Islet precursor cell (in vitro differentiated cells): Measurements from ENCODE around the gene NUP210.

ENCODE experiments used
- DNase-seq: peaks from one replicate; pipeline ENCODE4 v3.0.0-alpha.2; 2018

The NUP210 gene

DNA sequence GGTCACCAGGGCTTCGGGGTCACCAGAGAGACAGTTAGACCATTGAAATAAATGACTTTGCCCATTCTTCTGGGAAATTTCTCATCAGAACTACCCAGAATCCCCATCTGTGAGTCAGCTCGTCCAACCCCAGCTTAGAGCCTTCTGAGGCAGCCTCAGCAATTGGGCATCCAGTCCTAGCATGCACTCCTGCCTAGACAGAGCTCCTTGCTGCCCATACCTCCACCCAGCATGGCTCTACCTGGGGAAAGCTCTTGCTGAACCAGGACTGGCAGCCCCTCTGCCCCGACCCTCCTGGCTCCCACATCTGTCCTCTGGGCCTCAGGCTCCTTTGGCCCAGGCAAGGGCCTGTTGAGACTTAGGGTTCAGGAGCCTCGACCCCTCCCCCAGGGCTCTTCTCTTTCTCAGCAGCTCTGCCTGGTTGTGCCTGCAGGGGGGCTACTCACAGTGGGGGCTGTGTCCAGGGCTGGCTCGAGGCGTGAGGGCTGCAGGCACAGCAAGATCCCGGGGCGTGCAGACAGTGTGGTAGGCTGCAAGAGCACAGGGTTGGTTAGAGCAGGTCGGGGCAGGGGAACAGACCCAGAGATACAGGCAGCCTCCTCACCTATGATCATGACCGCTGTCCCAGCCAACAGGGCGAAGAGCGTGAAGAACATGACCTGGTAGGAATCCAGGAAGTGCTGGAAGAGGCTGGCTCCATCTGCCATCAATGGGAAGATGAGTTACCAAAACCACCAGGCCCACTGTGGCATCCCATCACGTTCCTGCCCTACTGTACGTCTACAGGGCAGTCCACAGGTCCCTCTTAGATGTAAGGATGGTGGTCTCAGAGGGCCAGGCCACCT lies 101.3 kb downstream of the NUP210 start:
- no peak for DNase-seq

DNA sequence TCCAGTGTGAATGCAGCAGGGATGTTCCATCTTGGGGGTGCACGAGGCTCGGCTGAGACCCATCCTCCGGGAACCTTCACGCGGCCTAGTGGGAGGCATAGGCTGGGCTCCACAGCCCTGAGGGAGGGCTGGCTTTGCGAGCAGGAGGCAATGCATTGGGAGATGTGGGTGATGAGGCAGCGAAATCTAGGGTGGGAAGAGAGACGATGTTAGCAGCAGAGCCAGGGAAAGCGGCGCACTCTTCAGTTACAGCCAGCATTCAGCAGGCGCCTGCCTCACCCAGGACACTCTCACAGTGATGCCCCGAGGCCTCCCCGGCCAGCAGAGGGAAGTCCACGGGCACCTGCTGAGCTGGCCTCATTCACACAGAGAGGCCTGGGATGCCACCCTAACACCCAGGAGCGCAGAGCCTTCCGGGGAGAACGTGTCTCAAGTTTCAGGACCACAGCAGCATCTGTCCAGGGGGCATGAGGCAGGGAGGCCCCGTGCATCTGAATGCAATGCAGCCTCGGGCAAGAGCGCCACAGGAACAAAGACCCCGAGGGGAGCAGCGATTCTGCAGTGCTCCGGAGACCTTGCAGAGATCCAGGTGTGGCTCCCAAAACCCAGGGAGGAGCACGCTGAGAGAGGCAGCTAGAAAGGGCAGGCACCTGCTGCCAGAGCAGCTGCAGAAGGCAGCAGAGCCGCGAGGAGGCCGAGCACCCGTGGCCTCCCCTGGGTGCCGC lies 102.4 kb downstream of the NUP210 start:
- no peak for DNase-seq

DNA sequence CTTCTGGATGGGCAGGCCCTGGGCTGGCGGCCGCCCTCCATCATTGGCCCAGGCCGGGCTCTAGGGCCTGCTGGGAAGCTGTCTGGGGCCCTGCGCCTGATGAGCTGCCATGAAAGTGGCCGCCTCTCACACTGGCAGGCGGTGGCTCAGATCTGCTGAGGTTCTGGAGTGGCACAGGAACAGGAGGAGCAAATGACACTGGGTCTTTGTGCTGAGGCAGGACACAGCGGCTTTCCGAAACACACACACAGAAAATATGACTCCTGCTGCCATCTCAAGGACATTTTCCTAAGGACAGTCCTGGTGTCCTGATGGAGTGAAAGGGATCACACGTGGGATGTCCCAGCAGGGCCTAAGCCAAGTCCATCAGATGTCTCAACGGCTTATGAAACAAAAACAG lies 103.5 kb downstream of the NUP210 start:
- DNase-seq: no peak

DNA sequence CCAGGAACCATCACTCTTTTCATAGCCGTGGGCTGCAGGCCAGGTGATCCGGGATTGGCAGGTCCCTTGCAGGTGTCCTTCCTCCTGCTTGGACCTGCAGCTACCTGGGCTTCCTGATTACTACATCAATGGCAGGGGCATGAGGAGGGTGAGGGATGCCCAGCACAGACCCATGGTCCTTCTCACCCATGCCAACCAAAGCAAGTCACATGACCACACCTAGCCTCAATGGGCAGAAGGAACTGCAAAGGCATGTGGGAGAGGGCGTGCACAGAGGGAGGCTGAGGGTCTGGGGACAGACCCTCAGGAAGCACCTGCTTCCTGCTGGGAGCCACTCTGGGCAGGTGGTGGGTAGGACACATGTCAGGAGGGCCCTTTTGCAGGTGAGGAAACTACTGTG lies 105.2 kb downstream of the NUP210 start:
- DNase-seq: no peak

DNA sequence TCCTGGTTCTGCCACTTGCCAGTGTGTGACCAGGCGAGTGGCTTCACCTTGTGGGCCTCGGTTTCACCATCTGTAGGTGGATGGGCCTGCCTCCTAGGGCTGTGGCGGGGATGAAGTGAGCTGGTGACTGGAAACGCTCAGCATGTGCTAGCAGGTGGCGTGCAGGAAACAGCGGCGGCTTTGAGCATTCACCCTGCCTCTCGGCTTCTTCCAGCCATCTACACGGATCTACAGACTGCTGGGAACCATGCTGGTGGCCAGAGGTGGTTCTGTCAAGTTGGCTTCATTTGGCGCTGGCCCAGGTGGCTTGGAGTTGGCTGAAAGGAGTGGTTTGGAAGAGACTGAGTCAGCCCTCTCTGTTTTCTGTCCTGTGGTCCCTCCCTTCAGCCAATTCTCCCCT lies 106.3 kb downstream of the NUP210 start:
- no peak for DNase-seq

DNA sequence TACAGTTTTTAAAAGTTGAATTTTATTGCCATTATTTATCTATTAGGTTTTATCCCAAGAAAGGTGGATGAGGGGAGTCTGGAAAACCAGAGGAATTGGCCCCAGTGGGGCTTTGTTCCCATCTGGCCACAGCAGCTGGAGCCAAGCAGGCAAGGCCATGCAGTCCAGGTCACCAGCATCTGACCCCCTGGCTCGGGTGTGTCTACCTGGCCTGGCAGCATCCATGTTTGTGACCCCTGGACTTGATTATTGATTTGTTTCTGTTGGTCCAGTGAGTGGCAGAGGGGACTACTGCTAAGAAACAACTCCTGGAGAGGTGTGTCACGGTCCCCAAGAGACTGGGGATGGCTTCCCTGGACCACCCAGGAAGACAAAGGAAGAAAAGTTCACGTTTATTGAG lies 111.1 kb downstream of the NUP210 start:
- DNase-seq: no peak

DNA sequence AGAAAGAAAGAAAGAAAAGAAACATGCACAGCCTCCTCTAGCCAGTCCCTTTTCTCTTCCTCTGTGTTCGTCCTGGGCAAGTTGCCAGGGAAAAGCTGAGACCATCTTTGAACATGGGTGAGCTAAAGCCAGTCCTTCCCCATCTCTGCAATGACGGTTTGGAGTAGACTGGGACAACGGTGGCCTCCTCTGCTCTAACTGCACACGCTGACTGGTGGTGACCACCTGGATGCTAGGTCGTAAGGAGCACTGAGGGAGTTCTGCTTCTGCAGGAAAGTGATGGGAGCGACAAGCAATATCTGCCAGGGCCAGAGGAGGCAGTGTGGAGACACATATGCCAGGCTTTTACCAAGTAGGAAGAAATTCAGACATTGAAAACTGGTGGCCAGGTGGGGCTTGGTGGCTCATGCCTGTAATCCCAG lies 111.7 kb downstream of the NUP210 start:
- DNase-seq: peak; percentile 84

DNA sequence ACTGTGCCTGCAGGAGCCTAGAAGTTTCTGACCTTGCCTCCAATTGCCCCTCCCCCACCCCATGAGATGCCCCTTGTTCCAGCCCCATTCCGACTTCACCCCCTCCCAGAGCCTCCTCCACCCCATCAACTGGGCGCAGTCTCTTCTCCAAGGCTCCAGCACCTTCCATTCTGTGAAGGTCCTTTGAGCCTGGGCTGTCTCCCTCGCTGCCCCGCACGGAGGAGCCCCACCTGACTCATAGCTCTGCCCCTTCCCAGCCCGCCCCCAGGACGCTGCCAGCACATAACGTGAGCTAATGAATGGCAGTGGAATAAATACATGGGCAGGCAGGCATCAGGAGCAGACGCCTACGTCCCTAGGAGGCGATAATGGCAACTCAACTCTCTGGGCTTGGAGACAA lies 113.1 kb downstream of the NUP210 start:
- DNase-seq: no peak

DNA sequence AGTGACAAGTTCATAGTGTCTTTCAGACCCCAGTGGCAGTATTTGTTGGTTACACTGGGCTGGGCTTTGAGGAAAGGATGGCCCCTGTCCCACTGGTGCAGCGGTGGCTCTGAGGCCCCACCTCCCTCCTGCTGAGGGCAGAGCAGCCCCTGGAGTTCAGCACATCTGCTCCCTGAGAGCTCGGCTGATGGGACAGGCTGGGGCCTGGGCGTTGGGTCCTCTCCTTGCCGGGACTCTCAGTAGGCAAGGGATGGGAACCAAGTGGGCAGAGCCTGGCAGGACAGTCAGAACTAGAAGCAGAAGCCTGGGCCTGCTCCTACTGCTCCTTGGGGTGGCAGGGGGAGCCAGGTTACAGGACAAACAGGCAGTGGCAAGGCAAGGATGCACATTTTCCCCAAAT lies 114.5 kb downstream of the NUP210 start:
- no peak for DNase-seq

DNA sequence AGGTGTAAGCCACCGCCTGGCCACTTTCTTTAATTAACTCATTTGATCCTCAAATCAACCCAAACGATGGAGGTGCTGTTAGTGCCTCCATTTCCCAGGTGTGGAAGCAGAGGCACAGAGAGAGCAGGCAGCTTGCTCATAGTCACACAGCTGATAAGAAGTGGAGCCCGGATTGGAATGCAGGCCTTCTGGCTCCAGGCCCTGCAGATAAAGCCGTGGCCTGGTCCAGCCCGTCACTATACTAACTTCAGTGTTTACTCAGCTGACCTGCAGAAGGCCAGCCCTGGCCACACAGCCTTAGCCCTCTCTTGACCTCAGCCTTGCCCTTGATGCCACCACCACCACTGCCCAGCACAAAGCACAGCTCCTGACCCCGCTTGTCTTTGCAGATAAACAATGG lies 116.7 kb downstream of the NUP210 start:
- peak; percentile 72 for DNase-seq

DNA sequence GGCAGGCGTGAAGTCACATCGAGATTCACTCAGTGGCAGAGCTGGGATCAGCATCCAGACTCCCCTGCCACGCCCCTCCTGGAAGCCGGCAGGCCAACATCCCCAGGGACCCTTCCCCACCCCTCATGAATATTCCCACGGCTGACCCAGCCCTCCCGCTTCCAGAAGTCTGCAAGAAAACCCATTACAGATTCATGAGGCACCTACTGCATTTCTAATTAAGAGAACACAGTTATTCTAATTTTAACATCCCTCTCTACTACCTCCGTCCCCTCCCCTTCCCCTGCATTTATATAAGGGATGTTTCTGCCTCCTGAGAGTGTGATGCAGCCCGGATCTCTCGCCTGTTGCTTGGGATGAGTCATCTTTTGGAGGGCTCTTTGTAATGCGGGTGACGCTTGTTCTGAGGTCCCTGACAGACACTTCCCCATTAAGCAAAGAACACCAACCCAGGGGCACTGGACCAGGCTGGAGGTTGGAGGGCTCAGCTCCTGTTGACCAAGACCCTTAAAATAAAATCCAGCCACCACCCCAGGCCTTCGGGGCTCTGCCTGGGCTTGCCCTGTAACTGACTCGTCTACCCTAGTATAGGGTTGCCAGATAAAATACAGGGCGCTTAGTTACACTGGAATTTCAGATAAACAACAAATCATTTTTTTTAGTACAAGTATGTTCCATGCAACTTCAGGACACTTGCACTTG lies 118.7 kb downstream of the NUP210 start:
- peak; percentile 91 for DNase-seq

DNA sequence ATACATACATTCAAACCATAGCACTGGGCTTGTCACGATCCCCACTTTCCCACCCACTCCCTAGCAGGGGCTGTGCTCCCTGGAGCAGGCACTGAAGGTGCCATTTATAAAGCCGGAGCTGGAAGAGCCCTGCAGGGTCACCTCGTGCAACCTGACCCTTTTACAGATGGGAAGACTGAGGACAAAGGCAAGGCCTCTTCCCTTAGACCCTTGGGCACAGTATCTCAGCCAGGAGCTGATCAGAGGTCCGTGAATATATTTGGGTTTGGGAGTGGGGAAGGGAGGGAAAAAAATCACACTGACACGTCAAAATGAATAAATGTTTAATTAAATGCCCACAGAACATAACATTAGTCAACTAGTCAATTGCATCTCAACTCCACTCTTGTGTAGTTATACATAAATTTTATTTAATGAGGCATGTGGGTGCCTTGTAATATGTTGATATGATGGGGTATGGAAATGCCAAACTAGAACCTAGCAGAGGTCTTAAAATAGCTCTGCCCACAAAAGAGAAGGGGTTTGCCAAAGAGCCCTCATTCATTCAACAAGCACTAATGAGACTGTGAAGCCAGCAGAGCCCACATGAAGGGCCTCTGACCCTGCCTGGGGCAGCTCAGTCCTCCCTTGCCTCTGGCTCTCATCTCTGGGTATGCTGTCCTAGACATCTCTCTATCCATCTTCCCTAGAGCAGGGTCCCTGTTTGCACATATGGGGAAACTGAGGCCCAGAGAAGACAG lies 119.4 kb downstream of the NUP210 start:
- no peak for DNase-seq

DNA sequence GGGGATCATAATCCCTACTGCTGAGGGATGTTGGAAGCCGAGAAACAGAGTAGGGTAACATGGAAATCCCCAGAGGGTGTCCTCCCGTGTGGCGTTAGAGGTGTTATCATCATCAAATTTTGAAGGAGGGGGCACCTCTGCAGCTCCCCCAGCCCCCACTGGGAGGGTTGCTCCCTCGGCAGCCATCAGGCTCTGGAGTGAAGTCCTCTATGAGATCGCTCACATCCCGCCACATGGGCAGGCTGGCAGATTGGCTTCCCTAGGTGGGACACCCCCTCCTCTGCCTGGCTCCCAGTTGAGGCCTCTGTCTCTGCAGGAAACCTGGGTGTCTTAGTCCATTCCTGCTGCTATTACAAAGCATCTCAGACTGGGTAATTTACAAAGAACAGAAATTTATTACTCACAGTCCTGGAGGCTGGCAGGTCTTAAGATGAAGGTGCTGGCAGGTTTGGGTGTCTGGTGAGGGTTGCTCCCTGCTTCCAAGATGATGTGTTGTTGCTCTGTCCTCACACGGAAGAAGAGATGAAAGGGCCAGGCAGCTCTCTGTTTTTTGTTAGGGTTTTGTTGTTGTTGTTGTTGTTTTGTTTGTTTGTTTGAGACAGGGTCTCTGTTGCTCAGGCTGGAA lies 120.5 kb downstream of the NUP210 start:
- DNase-seq: peak; percentile 74

DNA sequence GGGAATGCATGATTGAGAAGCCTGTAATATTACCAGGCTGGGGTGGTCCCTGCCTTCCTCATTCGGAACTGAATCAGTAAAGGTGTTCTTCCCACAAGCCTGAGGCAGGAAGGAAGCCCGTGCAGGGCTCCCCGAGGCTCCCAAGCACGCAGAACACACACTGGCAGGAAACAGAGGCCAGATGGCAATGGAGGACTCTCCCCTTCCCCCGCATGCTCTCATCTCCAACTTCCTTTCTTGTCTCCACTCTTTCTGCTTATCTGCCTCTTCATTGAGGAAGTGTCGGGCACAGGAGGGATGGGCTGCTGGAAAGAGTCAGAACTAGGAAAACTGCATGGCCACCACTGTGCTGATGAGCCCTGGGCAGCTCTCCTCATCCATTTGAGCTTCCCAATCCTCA lies 123.5 kb downstream of the NUP210 start:
- DNase-seq: peak; percentile 50

DNA sequence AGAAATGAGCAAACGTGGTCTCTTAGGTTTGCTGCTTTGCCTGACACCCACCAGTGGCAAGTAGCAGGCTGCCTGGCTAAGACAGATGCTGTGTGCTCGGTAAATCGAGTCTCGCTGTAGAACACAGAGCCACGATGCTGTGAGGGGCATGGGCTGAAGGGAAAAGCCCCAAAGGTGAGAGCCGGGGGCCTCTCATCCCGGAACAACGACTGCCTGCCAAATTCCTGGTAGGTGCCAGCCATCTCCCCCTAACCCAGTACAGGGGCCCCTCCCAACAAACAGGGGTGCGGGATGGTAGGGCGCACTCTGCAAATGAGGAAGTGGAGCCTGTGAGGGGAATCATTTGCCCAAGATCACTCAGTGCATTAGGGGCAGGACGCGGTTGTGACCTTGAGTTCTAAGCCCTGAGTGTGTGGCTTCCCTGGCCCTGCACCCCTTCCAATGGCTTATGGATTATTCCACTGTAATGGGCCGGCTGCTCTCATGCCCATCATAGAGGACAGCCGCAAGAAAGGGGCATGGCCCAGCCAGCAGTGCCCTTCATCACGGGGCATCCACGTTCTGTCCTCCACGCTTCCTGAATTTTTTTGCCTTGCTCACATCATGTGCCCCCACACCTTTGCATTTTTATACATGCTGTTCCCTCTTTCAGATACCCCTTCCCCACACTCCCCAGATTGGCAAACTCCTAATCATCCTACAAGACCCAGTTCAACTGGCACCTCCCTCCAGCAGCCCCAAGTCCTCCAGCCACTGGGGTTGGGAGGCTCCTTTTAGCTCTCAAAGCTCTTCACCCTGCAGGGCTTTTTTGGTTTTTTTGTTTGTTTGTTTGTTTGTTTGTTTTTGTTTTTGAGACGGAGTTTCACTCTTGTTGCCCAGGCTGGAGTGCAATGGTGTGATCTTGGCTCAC lies 125.4 kb downstream of the NUP210 start:
- DNase-seq: no peak

DNA sequence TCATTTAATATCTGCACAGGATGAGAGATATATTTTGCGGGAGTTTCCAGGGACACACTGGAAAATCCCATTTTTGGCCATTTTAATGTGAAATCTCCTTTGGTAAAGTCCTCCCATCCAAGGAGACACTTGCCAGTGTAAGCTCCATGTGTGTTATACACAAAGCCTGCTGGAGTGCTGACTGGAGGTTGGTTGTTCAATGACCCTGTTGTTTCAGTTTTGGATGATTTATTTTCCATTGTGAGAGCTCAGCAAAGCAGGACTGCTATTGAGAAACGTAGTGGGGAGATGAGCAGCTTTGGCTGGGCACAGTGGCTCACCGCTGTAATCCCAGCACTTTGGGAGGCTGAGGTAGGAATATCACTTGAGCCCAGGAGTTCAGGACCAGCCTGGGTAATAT lies 127.7 kb downstream of the NUP210 start:
- DNase-seq: no peak

DNA sequence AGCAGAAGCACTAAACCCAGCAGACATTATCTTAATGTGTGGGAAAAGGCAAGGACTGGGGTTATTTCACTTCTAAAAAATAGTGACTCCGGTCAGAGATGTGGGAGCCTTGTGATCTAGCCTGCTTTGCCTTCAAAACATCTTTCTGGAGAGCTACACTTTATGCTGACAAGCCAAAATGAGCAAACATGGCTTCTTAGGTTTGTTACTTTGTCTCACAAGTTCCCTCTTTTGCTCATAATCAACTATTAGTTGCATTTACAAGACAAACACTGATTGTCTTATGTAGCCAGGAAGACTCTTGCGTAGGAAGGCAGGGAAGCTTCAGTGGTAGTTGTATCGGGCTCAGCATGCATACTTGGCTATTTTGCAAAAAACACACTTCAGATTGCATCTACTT lies 129.2 kb downstream of the NUP210 start:
- DNase-seq: no peak

DNA sequence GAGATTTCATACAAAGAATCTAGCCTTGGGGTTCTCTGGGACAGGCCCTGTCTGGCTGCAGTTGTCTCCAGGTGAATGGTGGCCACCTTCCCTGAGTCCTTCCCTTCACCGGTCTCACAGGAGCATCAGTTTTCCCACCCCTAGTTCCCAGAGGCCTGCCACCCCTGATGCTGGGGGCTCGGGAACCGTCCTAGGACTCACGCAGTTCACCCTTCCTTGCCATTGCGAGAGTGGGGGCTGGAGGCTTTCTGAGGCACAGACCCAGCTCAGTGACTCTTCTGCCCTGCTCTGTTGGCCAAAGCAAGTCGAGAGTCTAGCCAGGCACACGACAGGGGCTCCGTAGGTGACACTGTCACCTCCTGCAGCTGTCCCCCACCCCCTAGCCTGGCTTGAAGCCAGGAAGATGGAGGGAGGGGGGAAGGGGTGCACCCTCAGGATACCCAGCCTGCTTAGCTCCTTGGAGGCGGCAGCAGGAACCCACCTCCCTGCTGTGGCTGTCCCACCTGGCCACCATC lies 130.3 kb downstream of the NUP210 start:
- DNase-seq: no peak

DNA sequence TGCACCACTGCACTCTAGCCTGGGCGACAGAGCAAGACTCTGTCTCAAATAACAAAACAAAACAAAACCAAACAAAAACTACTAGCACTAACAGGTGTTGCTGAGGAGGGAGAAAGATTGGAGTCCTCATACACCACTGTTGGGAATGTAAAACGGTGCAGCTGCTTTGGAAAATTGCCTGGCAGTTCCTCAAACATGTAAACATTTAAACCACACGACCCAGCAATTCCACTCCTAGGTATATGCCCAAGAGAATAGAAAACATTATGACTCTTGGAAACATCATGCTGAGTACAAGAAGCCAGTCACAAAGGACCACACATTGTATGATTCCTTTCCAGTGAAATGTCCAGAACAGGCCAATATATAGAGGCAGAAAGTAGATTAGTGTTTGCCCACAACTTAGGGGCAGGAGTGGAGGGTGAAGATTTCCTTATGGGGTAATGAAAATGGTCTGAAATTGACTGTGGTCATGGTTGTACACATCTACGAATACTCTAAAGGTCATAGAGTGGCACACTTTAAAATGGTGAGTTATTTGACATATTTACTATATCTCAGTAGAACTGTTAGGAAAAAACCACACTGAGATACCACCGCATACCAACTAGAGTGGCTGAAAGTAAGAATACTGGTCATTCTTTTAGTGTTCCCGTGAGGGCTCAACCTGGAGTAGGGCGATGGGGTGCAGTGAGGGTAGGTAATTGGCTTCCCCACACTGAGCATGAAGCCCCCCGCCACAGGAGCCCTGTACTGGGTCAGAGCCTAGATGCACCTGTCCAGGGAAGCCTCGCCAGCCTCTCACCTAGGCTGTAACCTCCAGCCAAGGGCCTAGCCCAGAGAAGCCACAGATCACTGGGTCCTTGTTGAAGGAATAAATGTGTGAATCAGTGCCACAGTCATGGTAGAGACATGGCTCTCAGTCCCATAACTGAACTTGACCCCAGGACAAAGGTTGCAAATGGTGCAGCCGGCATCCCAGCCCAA lies 131.1 kb downstream of the NUP210 start:
- DNase-seq: no peak

DNA sequence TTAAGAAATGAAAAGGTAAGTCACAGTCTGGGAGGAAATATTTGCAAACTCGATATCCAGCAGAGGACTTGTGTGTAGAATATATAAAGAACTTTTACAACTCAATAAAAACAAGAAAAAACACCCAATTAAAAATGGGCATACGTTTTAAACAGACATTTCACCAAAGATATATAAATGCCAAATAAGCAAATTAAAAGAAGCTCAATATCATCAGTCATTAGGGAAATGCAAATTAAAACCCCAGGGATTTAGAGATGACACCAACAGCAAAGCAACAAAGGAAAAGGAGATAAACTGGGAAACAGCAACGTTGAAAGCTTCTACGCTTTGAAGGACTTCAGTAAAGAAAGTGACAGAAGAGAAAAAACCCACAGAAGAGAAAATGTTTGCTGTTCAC lies 132.3 kb downstream of the NUP210 start:
- no peak for DNase-seq
